Loucy (cell line): ENCODE measurements around the gene PNPLA7.

Source experiments
- H2AFZ ChIP-seq: fragments of 200-600 bp; sonication (generic); 2 replicates; pipeline ENCODE4 v1.6.0; 2016; ENCODE audit warnings: antibody characterized with exemption, mild to moderate bottlenecking, low read length, moderate library complexity
- H3F3A ChIP-seq: fragments of 200-600 bp; 2 replicates; pipeline ENCODE4 v1.6.0; 2016; ENCODE audit warnings: antibody characterized with exemption, low read depth, mild to moderate bottlenecking
- H3K27me3 ChIP-seq: fragments of 200-600 bp; sonication (generic); 2 replicates; pipeline ENCODE4 v1.6.1; 2014; ENCODE audit warnings: low read length, mild to moderate bottlenecking; ENCODE audit not compliant: insufficient read depth, poor library complexity, severe bottlenecking
- H3K36me3 ChIP-seq: fragments of 200-600 bp; sonication (generic); 2 replicates; pipeline ENCODE4 v1.6.1; 2016; ENCODE audit warnings: low read length; ENCODE audit not compliant: insufficient read depth
- H3K4me1 ChIP-seq: fragments of 200-600 bp; sonication (generic); 2 replicates; pipeline ENCODE4 v1.5.1; 2014; ENCODE audit warnings: low read length, mild to moderate bottlenecking; ENCODE audit not compliant: insufficient read depth, poor library complexity, severe bottlenecking
- H3K4me2 ChIP-seq: fragments of 200-600 bp; sonication (generic); 2 replicates; pipeline ENCODE4 v1.6.0; 2014; ENCODE audit warnings: antibody characterized with exemption, low read length, low read depth, mild to moderate bottlenecking; ENCODE audit not compliant: poor library complexity, severe bottlenecking
- H3K4me3 ChIP-seq: fragments of 200-600 bp; sonication (generic); 2 replicates; pipeline ENCODE4 v1.5.1; 2014; ENCODE audit warnings: low read length, mild to moderate bottlenecking, mixed read lengths; ENCODE audit not compliant: poor library complexity, severe bottlenecking
- H3K79me2 ChIP-seq: fragments of 200-600 bp; sonication (generic); 2 replicates; pipeline ENCODE4 v1.6.1; 2014; ENCODE audit warnings: low read length; ENCODE audit not compliant: insufficient read depth
- H3K9ac ChIP-seq: fragments of 200-600 bp; sonication (generic); 2 replicates; pipeline ENCODE4 v1.6.0; 2014; ENCODE audit warnings: mild to moderate bottlenecking, low read depth, low read length, moderate library complexity; ENCODE audit not compliant: poor library complexity, severe bottlenecking
- H3K9me2 ChIP-seq: fragments of 200-600 bp; sonication (generic); replicated peaks from 2 replicates; pipeline ENCODE4 v1.6.1; 2016; ENCODE audit warnings: low read depth, low read length, mixed read lengths
- H3K9me3 ChIP-seq: fragments of 200-600 bp; sonication (generic); 2 replicates; pipeline ENCODE4 v1.6.1; 2014; ENCODE audit warnings: mild to moderate bottlenecking, antibody characterized with exemption, low read length, low read depth; ENCODE audit not compliant: insufficient read depth
- H4K20me1 ChIP-seq: fragments of 200-600 bp; sonication (generic); 2 replicates; pipeline ENCODE4 v1.6.0; 2014; ENCODE audit warnings: antibody characterized with exemption, low read length, mild to moderate bottlenecking; ENCODE audit not compliant: insufficient read depth, poor library complexity, severe bottlenecking
- CTCF ChIP-seq: fragments of 200-600 bp; sonication (generic); conservative IDR thresholded peaks from 2 replicates; pipeline ENCODE4 v1.5.1; 2014; ENCODE audit warnings: mild to moderate bottlenecking, antibody characterized with exemption, low read length
- EZH2phosphoT487 ChIP-seq: fragments of 200-600 bp; IDR thresholded peaks from 2 replicates; pipeline ENCODE4 v1.6.1; 2018; ENCODE audit warnings: antibody characterized with exemption, mild to moderate bottlenecking, moderate library complexity, borderline replicate concordance

Gene PNPLA7

GRCh38 chr9:137494104-137494544 is 56.1 kb downstream of the PNPLA7 start:
- H3K4me2 ChIP-seq, result no peak overlapping the region
- no peaks in the 10 kb centered on the region for H3K9me2 ChIP-seq
- no peaks in the 10 kb centered on the region for H3K9me3 ChIP-seq
- TF ChIP-seq CTCF (no peak), EZH2phosphoT487 (no peak)
- no peaks in the 10 kb centered on the region for H3K79me2 ChIP-seq
- no peaks in the 10 kb centered on the region for H3K4me1 ChIP-seq
- H3F3A ChIP-seq, result no peaks in the 10 kb centered on the region
- H3K36me3 ChIP-seq, result no peaks in the 10 kb centered on the region
- no peaks in the 10 kb centered on the region for H4K20me1 ChIP-seq
- no peak overlapping the region for H3K9ac ChIP-seq
- no peak overlapping the region for H3K4me3 ChIP-seq
- H3K27me3 ChIP-seq, result no peaks in the 10 kb centered on the region
- H2AFZ ChIP-seq, result no peak overlapping the region

DNA sequence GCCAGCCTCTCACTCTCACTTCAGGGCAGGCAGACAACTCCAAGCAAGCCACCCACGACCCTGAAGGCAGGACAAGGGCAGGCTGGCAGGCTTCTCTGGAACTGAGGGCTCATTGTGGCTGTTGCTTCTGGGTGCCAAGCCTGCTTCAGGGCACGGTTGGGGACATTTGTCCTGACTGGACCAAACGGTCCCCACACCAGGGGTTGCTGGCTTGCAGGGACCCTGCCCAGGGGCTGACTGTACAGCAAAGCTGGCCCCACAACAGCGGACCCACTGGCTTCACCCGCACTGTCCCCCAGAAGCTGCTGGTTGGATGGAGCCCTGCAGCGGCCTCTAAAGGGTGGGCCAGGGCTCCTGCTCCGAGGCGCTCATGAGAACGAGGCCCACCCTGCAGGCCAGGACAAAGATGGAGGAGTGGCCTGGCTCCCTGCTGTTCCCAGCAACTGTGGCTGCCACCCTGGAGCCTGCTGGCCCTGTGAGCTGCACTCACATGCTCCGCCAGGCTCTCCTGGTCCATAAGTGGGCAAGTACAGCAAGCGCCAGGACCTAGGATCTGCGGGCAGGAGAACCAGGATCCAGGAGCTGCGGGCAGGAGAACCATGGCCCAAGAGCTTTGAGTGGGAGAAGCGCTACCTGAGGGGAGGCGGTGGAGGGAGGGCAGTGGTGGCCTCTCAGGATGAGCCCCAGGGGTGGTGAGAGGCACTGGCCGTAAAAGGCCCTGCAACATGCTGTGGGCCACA is 56.7 kb downstream of the PNPLA7 start:
- no peaks in the 10 kb centered on the region for H3K79me2 ChIP-seq
- no peak overlapping the region for H3K4me2 ChIP-seq
- no peaks in the 10 kb centered on the region for H3K4me1 ChIP-seq
- H3K27me3 ChIP-seq, result no peaks in the 10 kb centered on the region
- H3F3A ChIP-seq, result no peaks in the 10 kb centered on the region
- H4K20me1 ChIP-seq, result no peaks in the 10 kb centered on the region
- H3K9ac ChIP-seq, result no peak overlapping the region
- H3K9me2 ChIP-seq, result no peaks in the 10 kb centered on the region
- no peak overlapping the region for H2AFZ ChIP-seq
- no peak overlapping the region for H3K4me3 ChIP-seq
- no peaks in the 10 kb centered on the region for H3K9me3 ChIP-seq
- H3K36me3 ChIP-seq, result no peaks in the 10 kb centered on the region
- TF ChIP-seq CTCF (no peak), EZH2phosphoT487 (no peak)

GRCh38 chr9:137492464-137493363 is 57.5 kb downstream of the PNPLA7 start:
- Histone ChIP-seq H3K9me3 (no peaks in the 10 kb centered on the region), H3K9me2 (no peaks in the 10 kb centered on the region), H3K36me3 (no peaks in the 10 kb centered on the region), H3F3A (no peaks in the 10 kb centered on the region), H3K4me3 (no peak overlapping the region), H3K4me1 (no peaks in the 10 kb centered on the region), H3K79me2 (no peaks in the 10 kb centered on the region), H3K4me2 (no peak overlapping the region), H3K9ac (no peak overlapping the region), H3K27me3 (no peaks in the 10 kb centered on the region), H4K20me1 (no peaks in the 10 kb centered on the region), H2AFZ (no peak overlapping the region)
- TF ChIP-seq EZH2phosphoT487 (no peak), CTCF (no peak)
